Karpas-422 (cell line): Measurements from ENCODE around the gene LETM1. TPM values are rescaled to one million over a fixed set of nuclear protein-coding genes. Genes with fewer than 3 reads are reported as not detected.

ENCODE experiments used
- DNase-seq: peaks from one replicate; pipeline ENCODE4 v3.0.0-alpha.2; 2015
- H2AFZ ChIP-seq: fragments of 200-600 bp; sonication (generic); 2 replicates; pipeline ENCODE4 v1.6.1; 2014; ENCODE audit warnings: antibody characterized with exemption, low read length, mixed read lengths
- H3K27ac ChIP-seq: fragments of 200-600 bp; sonication (generic); 2 replicates; pipeline ENCODE4 v1.5.1; 2014; ENCODE audit warnings: mild to moderate bottlenecking, low read length, moderate library complexity
- H3K27me3 ChIP-seq: fragments of 200-600 bp; sonication (generic); 2 replicates; pipeline ENCODE4 v1.6.1; 2014; ENCODE audit warnings: low read length, mixed read lengths
- H3K36me3 ChIP-seq: fragments of 200-600 bp; sonication (generic); 2 replicates; pipeline ENCODE4 v1.6.1; 2014; ENCODE audit warnings: low read length, mixed read lengths; ENCODE audit not compliant: insufficient read depth
- H3K4me1 ChIP-seq: fragments of 200-600 bp; sonication (generic); 2 replicates; pipeline ENCODE4 v1.6.1; 2014; ENCODE audit warnings: mild to moderate bottlenecking, low read length, mixed read lengths
- H3K4me2 ChIP-seq: fragments of 200-600 bp; sonication (generic); 2 replicates; pipeline ENCODE4 v1.6.1; 2014; ENCODE audit warnings: low read length, low read depth, mild to moderate bottlenecking; ENCODE audit not compliant: poor library complexity, severe bottlenecking
- H3K4me3 ChIP-seq: fragments of 200-600 bp; sonication (generic); 2 replicates; pipeline ENCODE4 v1.5.1; 2014; ENCODE audit warnings: mild to moderate bottlenecking, antibody characterized with exemption, low read length, mixed read lengths
- H3K79me2 ChIP-seq: fragments of 200-600 bp; sonication (generic); 2 replicates; pipeline ENCODE4 v1.6.1; 2014; ENCODE audit warnings: mild to moderate bottlenecking, low read length, mixed read lengths
- H3K9ac ChIP-seq: fragments of 200-600 bp; sonication (generic); 2 replicates; pipeline ENCODE4 v1.6.0; 2014; ENCODE audit warnings: low read length
- H3K9me2 ChIP-seq: fragments of 200-600 bp; sonication (generic), shearing (Covaris generic); replicated peaks from 2 replicates; pipeline ENCODE4 v1.6.0; 2014; ENCODE audit warnings: mild to moderate bottlenecking, low read length, moderate library complexity; ENCODE audit not compliant: insufficient read depth
- H3K9me3 ChIP-seq: fragments of 300-700, 200-600 bp; sonication (generic); 2 replicates; pipeline ENCODE4 v1.6.1; 2014; ENCODE audit warnings: low read length, mixed read lengths
- H4K20me1 ChIP-seq: fragments of 200-600 bp; sonication (generic); 2 replicates; pipeline ENCODE4 v1.6.1; 2014; ENCODE audit warnings: mild to moderate bottlenecking, antibody characterized with exemption, low read length, low read depth; ENCODE audit not compliant: insufficient read depth
- total RNA-seq: library from RNA; depleted of rRNA; stranded (reverse); fragments of >200 nt; shearing (Covaris generic); gene quantifications from 2 replicates; pipeline ENCODE4 v1.2.3, GENCODE V29; 2014; ENCODE audit warnings: low replicate concordance

LETM1 gene
- total RNA-seq, 1 experiment from 2014 or later: 25.2 TPM

DNA sequence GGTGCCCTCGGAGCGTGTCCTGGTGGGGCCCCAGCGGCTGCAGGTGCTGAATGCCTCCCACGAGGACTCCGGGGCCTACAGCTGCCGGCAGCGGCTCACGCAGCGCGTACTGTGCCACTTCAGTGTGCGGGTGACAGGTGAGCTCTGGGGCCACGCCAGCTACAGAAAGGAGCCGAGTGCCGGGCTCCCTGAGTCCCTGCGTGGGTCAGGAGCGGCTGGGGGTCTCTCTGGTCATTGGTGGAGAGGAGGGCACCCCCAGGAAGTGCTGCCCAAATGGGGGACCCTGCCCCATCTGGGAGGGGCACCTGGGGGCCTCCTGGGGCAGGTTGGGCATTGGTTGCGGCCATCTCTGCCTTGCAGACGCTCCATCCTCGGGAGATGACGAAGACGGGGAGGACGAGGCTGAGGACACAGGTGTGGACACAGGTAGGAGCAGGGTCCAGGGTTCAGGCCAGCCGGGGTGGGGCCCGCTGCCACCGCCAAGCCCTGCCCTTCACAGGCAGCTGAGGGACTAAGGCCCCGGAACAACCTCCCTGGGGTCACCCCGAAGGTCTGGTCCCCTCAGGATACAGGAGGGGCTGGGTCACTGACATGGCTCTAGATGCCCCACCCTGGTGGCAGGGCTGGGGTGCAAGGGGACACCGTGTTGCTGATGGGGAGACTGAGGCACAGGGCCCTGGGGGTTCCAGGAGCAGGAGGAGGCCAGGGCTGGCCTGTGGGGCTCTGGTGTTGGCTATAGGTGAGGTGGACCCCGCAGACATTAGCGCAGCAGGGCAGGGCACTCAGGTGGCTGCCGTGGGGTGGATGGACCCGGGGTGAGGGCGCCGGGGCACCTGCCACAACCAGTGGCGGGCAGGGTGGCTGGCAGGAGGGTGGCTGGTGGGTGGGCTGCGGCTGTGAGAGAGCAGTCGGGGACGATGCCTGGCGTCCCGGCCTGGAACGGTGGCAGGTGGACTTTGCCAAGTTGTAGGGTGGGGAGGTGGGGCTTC is 56.3 kb downstream of the LETM1 start:
- no peaks in the 10 kb centered on the region for H3K36me3 ChIP-seq

DNA sequence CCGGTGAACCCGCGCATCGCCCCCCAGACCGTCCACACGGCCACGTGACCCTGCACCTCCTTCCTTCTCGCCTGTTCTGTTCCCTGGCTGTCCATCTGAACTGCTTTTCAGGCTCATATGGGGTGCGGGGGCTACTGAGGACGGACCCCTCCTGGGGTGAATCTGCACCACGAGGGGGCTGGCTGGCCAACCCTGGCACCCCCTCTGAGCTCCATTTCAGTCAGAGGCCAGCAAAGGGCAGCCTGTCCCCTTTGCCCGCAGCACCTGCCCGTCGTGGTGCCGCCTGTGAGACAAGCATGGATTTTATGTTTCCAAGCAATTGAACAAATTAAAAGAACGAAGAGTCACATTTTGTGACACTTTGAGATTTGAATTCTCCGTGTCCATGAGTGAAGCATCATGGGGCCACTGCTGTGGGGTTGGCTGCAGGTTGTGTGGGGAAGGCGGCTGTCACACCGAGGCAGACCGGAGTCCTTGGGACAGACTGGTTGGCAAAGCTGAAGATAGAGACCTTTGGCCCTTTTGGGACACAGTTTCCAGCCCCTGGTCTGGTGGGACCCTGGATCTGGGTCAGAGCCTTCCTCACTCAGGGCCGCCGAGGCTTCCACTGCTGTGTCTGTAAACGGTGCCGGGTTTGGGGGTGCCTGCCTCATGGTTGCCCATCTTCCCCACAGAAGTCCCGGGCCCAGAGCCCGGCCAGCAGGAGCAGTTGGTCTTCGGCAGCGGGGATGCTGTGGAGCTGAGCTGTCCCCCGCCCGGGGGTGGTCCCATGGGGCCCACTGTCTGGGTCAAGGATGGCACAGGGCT is 57.2 kb downstream of the LETM1 start:
- DNase-seq: no peak
- no peak overlapping the region for H3K27ac ChIP-seq
- H3K4me1 ChIP-seq: peaks cover 7% of the 10 kb centered on the region
- no peak overlapping the region for H3K4me2 ChIP-seq
- no peaks in the 10 kb centered on the region for H3K36me3 ChIP-seq
- no peak overlapping the region for H2AFZ ChIP-seq
- no peaks in the 10 kb centered on the region for H3K27me3 ChIP-seq
- no peak overlapping the region for H3K9ac ChIP-seq
- no peak overlapping the region for H3K4me3 ChIP-seq
- no peaks in the 10 kb centered on the region for H3K79me2 ChIP-seq
- H3K9me3 ChIP-seq: no peaks in the 10 kb centered on the region
- no peaks in the 10 kb centered on the region for H3K9me2 ChIP-seq
- no peaks in the 10 kb centered on the region for H4K20me1 ChIP-seq

More for the DNA sequence above, 56.3 kb downstream of the LETM1 start:
- H3K4me2 ChIP-seq: no peak overlapping the region
- H3K9me2 ChIP-seq: no peaks in the 10 kb centered on the region
- no peaks in the 10 kb centered on the region for H3K27me3 ChIP-seq
- H3K79me2 ChIP-seq: no peaks in the 10 kb centered on the region
- peaks cover 7% of the 10 kb centered on the region; the same call in 1 of the 2 replicates for H3K4me1 ChIP-seq
- H3K9ac ChIP-seq: no peak overlapping the region
- H3K9me3 ChIP-seq: no peaks in the 10 kb centered on the region
- H4K20me1 ChIP-seq: no peaks in the 10 kb centered on the region
- no peak overlapping the region for H3K27ac ChIP-seq
- H3K4me3 ChIP-seq: no peak overlapping the region
- no peak for DNase-seq
- no peak overlapping the region for H2AFZ ChIP-seq

DNA sequence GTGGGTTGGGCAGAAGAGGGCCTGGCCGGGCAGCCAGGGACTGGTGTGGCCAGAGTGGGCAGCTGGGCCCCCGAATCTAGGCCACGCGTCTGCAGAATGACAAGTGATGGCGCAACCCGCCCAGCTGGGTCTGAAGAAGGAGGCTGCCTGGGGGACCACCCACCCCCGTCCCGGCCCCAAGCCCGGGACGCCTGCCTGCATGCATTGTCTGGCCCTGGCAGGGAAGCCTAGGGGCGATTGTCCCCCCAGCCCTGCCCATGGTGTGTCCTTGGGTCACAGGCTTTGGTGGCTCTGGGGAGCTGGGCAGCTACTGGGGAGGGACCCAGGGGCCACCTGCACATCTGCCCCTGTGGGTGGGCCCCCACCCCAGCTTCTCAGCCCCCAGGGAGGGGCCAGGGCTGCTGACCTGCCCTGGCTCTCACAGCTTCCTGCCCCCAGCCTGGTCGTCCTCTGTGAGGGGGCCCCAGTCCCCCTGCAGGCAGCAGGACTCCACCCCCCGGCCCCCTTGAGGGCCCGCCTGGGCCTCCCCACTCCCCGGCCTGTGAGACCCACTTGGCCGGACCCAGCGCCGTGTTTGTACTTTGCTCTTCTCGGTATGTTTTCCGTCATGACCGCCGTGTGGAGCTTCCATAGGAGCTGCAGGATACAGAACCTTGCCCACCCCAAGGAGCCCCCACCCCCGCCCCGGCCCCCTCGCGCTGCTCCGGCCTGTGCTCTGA is 57.9 kb downstream of the LETM1 start:
- peaks cover 7% of the 10 kb centered on the region for H3K4me1 ChIP-seq
- DNase-seq: no peak
- H3K27ac ChIP-seq: no peak overlapping the region
- no peaks in the 10 kb centered on the region for H4K20me1 ChIP-seq
- no peaks in the 10 kb centered on the region for H3K27me3 ChIP-seq
- no peak overlapping the region for H3K9ac ChIP-seq
- H3K9me2 ChIP-seq: no peaks in the 10 kb centered on the region
- no peak overlapping the region for H2AFZ ChIP-seq
- H3K4me3 ChIP-seq: no peak overlapping the region
- no peaks in the 10 kb centered on the region for H3K79me2 ChIP-seq
- no peaks in the 10 kb centered on the region for H3K9me3 ChIP-seq
- H3K36me3 ChIP-seq: no peaks in the 10 kb centered on the region
- no peak overlapping the region for H3K4me2 ChIP-seq

DNA sequence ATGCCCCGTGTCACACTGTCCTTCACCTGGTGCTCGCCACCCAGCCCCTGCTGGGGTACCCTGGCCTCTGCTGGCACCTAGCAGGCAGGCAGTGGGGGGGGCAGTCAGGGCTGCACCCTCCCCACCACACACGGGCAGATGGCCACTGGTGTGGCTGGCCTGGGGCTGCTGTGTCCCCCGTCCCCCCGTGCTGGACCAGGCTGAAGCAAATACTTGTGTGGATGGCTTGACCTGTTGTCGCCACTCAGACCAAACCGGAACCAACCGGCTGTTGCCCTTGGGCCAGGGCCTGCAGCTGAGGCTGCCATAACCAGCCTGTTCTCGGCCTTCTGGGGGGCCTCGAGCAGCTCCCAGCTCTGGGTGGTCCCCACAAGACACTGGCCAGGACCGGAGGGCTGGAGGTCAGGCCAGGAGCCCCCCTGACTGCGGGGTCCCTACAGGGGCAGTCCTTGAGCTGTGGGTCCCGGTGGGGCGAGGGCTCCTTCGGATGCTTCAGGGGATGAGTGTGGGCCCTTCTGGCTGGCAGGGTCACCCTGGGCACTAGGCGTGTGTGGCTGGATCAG is 58.6 kb downstream of the LETM1 start:
- H3K4me2 ChIP-seq: no peak overlapping the region
- no peaks in the 10 kb centered on the region for H3K9me2 ChIP-seq
- no peaks in the 10 kb centered on the region for H3K9me3 ChIP-seq
- H3K27me3 ChIP-seq: no peaks in the 10 kb centered on the region
- H3K9ac ChIP-seq: no peak overlapping the region
- no peak overlapping the region for H2AFZ ChIP-seq
- no peak overlapping the region for H3K4me3 ChIP-seq
- no peaks in the 10 kb centered on the region for H3K79me2 ChIP-seq
- no peak overlapping the region for H3K27ac ChIP-seq
- no peak for DNase-seq
- no peaks in the 10 kb centered on the region for H3K36me3 ChIP-seq
- H3K4me1 ChIP-seq: peaks cover 5% of the 10 kb centered on the region
- H4K20me1 ChIP-seq: no peaks in the 10 kb centered on the region

DNA sequence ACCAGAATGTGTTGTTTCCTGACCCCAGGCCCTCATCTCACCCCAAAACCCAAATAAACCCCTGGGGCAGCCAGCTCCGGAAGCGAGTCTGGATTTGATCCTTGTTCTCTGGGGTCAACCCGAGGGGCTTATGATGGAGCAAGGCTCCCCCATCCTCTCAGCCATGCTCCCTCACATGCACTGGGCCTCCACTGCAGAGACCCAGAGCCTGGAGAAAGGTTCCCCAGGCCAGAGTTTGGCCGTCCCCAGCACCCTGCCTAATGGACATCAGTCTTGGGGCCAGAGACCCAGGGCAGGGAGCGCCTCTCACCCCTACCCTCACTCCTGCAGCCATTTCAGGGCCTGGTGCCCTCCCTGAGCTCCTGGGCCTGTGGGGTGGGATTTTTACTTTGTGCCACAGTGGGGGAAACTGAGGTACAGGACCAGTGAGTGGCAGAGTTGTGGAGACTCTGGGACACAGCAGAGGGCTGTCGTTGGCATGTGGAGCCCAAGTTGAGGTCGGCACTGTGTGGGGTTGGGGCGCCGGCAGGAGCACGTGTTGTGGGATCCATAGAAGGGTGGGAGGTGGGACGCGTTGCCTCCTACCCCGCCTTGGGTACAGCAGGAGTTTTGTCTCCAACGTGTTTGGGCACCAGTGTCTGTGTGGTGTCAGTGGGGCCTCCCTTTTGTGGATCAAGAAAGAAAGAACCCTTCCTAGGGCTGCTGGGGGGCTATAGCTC is 59.3 kb downstream of the LETM1 start:
- Histone ChIP-seq H3K27ac (no peak overlapping the region), H3K9me2 (no peaks in the 10 kb centered on the region), H4K20me1 (no peaks in the 10 kb centered on the region), H3K27me3 (no peaks in the 10 kb centered on the region), H3K9me3 (no peaks in the 10 kb centered on the region), H3K36me3 (no peaks in the 10 kb centered on the region), H3K4me1 (no peaks in the 10 kb centered on the region; the same call in 1 of the 2 replicates), H3K79me2 (no peaks in the 10 kb centered on the region), H3K4me2 (no peak overlapping the region), H3K9ac (no peak overlapping the region), H3K4me3 (no peak overlapping the region), H2AFZ (no peak overlapping the region)
- no peak for DNase-seq

DNA sequence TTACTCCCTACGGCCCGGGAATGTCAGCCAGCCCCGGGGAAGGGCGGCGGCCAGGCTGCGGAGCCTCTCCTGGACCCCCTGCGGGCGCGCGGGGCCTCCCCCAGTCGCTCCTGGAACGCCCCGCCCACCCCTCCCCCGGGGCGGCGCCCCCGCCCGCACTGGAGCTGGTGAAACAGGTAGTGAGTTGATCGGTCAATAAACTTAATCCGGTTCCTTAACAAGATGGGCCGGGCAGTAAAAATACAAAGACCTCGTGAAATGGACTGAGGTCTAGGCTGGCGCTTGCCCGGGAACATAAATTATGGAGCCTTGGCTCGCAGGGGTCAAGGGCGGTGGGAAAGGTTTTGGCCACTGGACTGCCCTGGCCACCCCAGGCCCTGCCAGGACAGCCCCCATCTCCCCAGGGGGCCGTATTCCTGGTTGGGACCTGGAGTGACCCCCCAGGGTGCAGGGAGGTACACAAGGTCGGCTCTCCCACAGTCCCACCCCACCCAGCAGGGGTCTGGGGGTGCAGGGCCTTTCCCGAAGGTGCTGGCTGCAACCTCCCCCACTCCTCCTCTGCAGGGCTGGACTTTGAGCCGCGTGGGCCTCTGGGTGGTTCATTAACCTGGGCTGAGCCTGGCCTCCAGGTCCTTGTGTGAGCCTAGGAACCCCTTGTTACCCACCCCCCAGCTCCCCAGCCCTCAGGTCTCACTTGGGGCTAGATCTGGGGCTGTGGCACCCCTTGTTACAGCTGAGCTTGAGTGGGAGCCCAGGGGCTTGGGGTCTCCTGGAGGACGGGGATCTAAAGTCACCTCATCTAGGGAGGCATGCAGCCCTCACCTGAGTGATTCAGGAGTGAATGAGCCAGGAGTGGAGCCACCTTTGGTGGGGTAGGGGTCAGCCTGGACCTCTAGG is 60.4 kb downstream of the LETM1 start:
- DNase-seq: no peak
- Histone ChIP-seq H3K4me3 (no peak overlapping the region), H4K20me1 (no peaks in the 10 kb centered on the region), H3K79me2 (no peaks in the 10 kb centered on the region), H3K4me1 (no peaks in the 10 kb centered on the region; the same call in 1 of the 2 replicates), H2AFZ (no peak overlapping the region), H3K27me3 (no peaks in the 10 kb centered on the region), H3K36me3 (no peaks in the 10 kb centered on the region), H3K9me3 (no peaks in the 10 kb centered on the region), H3K9ac (no peak overlapping the region), H3K27ac (no peak overlapping the region), H3K9me2 (no peaks in the 10 kb centered on the region), H3K4me2 (no peak overlapping the region)

DNA sequence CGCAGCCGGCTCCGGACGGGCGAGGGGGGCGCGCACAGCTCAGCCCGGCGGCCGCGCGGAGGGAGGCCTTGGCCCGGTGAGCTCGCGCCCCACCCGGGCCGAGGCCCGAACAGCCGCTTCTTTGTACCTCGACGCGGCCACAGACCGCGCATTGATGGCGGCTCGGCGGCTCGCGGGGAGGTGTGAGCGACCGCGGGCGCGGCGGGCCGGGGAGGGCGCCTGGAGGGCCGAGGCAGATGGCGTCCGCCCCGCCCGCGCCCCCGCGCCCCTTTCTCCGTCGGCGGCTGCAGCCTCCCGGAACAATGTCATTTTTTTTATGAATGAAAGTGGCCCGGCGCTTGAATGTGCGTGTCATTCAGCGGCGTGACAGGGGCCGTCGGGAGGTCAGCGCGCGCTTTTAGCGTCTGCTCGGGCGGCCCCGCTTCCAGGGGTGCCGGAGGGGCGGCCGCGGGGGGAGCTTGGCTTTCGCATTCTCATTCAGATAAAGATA is 61.1 kb downstream of the LETM1 start:
- no peaks in the 10 kb centered on the region for H4K20me1 ChIP-seq
- no peaks in the 10 kb centered on the region for H3K27me3 ChIP-seq
- H3K9ac ChIP-seq: no peak overlapping the region
- no peak overlapping the region for H3K4me2 ChIP-seq
- H2AFZ ChIP-seq: no peak overlapping the region
- no peaks in the 10 kb centered on the region for H3K79me2 ChIP-seq
- no peaks in the 10 kb centered on the region for H3K9me2 ChIP-seq
- no peak overlapping the region for H3K4me3 ChIP-seq
- DNase-seq: no peak
- no peaks in the 10 kb centered on the region for H3K9me3 ChIP-seq
- no peak overlapping the region for H3K27ac ChIP-seq
- no peaks in the 10 kb centered on the region for H3K36me3 ChIP-seq
- H3K4me1 ChIP-seq: no peaks in the 10 kb centered on the region; the same call in 1 of the 2 replicates
